GM12891 (cell line): ENCODE measurements around the gene SPATA13.

Source experiments
- POLR2A ChIP-seq: IDR thresholded peaks from 2 replicates; pipeline ENCODE4 v1.6.1; 2011; ENCODE audit warnings: low read depth, low read length, control low read depth
- POLR2AphosphoS5 ChIP-seq: IDR thresholded peaks from 2 replicates; pipeline ENCODE4 v1.6.1; 2011; ENCODE audit warnings: low read depth, low read length, control low read depth

DNA sequence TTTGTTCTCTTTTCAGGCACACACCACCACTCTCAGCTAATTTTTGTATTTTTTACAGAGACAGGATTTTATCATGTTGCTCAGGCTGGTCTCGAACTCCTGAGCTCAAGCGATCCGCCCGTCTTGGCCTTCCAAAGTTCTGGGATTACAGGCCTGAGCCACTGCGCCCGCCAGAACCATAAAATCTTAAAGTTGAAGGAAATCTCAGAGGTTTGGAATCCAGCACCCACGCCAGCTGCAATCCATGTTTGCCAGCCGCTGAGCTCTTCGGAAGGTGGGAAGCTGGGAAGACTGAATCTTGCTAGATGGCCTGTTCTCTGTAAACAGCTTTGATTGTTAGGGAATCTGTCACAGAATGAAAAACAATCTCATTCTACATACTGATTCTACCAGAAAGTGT, 38.5 kb downstream of the SPATA13 start:
- TF ChIP-seq POLR2AphosphoS5, result no peak
- TF ChIP-seq POLR2A, result no peak
